Thyroid gland (tissue), 4 donors: Measurements from ENCODE around the gene ABCC9.

ENCODE experiments used
- POLR2A ChIP-seq, 2 donors: fragments of 450-650 bp; IDR thresholded peaks; one replicate each; pipeline ENCODE4 v1.6.1; 2017; ENCODE audit warnings: antibody characterized with exemption in 2 of 2, mild to moderate bottlenecking in 2 of 2, moderate library complexity in 1 of 2
- TF ChIP-seq, protein P1 (sequence below), 6 experiments: fragments of 200-600 bp in 3 of 6; fragments of 450-650 bp in 3 of 6; sonication (generic) in 3 of 6; IDR thresholded peaks; one replicate each; pipeline ENCODE4 v1.5.1; 2016 to 2019; ENCODE audit warnings: antibody characterized with exemption in 6 of 6, mild to moderate bottlenecking in 2 of 6, inconsistent platforms in 1 of 6, moderate library complexity in 1 of 6

DNA sequence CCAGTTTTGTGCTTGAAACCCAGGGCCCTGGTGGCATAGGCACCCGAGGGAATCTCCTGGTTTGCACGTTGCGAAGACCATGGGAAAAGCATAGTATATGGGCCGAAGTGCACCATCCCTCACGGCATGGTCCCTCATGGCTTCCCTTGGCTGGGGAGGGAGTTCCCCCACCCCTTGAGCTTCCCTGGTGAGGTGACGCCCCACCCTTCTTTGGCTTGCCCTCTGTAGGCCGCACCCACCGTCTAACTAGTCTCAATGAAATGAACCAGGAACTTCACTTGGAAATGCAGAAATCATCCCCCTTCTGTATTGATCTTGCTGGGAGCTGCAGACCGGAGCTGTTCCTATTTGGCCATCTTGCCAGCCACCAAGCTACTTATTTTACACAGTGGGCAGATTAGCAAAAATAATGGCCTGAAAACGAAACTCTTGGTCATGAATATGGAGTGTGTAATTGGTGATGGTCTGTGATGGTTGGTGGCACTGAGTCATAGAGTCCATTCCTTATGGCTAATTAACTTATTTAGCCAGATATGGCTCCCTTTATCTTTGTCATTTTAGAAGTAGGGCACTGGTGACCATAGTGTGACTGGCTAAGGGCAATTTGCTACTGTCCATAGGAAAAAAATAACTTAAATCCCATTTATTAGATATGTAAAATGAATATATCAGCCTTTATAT lies 145.4 kb downstream of the ABCC9 start:
- TF ChIP-seq, protein P1, sequence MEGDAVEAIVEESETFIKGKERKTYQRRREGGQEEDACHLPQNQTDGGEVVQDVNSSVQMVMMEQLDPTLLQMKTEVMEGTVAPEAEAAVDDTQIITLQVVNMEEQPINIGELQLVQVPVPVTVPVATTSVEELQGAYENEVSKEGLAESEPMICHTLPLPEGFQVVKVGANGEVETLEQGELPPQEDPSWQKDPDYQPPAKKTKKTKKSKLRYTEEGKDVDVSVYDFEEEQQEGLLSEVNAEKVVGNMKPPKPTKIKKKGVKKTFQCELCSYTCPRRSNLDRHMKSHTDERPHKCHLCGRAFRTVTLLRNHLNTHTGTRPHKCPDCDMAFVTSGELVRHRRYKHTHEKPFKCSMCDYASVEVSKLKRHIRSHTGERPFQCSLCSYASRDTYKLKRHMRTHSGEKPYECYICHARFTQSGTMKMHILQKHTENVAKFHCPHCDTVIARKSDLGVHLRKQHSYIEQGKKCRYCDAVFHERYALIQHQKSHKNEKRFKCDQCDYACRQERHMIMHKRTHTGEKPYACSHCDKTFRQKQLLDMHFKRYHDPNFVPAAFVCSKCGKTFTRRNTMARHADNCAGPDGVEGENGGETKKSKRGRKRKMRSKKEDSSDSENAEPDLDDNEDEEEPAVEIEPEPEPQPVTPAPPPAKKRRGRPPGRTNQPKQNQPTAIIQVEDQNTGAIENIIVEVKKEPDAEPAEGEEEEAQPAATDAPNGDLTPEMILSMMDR (IDR thresholded peaks at IDR 0.05) = no peak
- no peak for TF ChIP-seq POLR2A (IDR thresholded peaks at IDR 0.05)
